GM23338 (cell line): Measurements from ENCODE around the gene ZNF444. TPM values are rescaled to one million over a fixed set of nuclear protein-coding genes. Genes with fewer than 3 reads are reported as not detected.

Experiments used
- ATAC-seq: fragments of 200-7000 bp; cut with Tn5 transposase; 3 replicates; pipeline ENCODE4 v1.9.1; 2020
- DNase-seq: peaks from one replicate; pipeline ENCODE4 v3.0.0-alpha.2; 2015; ENCODE audit warnings: low spot score
- H2AFZ ChIP-seq: fragments of 200-600 bp; sonication (generic); 2 replicates; pipeline ENCODE4 v1.8.0; 2016; ENCODE audit warnings: antibody characterized with exemption, mild to moderate bottlenecking, moderate library complexity
- H3F3A ChIP-seq: fragments of 200-600 bp; sonication (generic); replicated peaks from 2 replicates; pipeline ENCODE4 v1.8.0; 2017; ENCODE audit warnings: antibody characterized with exemption, mixed run types, low read depth
- H3K27ac ChIP-seq: fragments of 200-600 bp; sonication (generic); 2 replicates; pipeline ENCODE4 v1.6.1; 2016; ENCODE audit warnings: low read depth
- H3K27me3 ChIP-seq: fragments of 200-600 bp; sonication (generic); 2 replicates; pipeline ENCODE4 v1.8.0; 2016; ENCODE audit warnings: mild to moderate bottlenecking, mixed run types, moderate library complexity; ENCODE audit not compliant: insufficient read depth
- H3K36me3 ChIP-seq: fragments of 200-600 bp; sonication (generic); 2 replicates; pipeline ENCODE4 v1.8.0; 2016; ENCODE audit warnings: mild to moderate bottlenecking; ENCODE audit not compliant: insufficient read depth
- H3K4me1 ChIP-seq: fragments of 200-600 bp; sonication (generic); 2 replicates; pipeline ENCODE4 v1.8.0; 2016; ENCODE audit warnings: mild to moderate bottlenecking, moderate library complexity; ENCODE audit not compliant: insufficient read depth
- H3K4me2 ChIP-seq: fragments of 200-600 bp; sonication (generic); 2 replicates; pipeline ENCODE4 v1.7.1; 2017; ENCODE audit warnings: mixed run types
- H3K4me3 ChIP-seq: fragments of 200-600 bp; sonication (generic); 2 replicates; pipeline ENCODE4 v1.6.1; 2016; ENCODE audit warnings: mixed run types
- H3K79me2 ChIP-seq: fragments of 200-600 bp; sonication (generic); replicated peaks from 2 replicates; pipeline ENCODE4 v1.8.0; 2017; ENCODE audit warnings: mild to moderate bottlenecking; ENCODE audit not compliant: insufficient read depth
- H3K9me2 ChIP-seq: fragments of 200-600 bp; sonication (generic); 2 replicates; pipeline ENCODE4 v1.8.0; 2017; ENCODE audit not compliant: insufficient read depth
- H4K20me1 ChIP-seq: fragments of 200-600 bp; sonication (generic); replicated peaks from 2 replicates; pipeline ENCODE4 v1.8.0; 2017; ENCODE audit warnings: mild to moderate bottlenecking; ENCODE audit not compliant: insufficient read depth
- H3K27ac Mint-ChIP-seq: 2 replicates; pipeline ENCODE4 v1.8.0; 2020; ENCODE audit warnings: inconsistent platforms, mild to moderate bottlenecking, moderate library complexity, mixed read lengths
- H3K27me3 Mint-ChIP-seq: 3 replicates; pipeline ENCODE4 v1.8.0; 2022; ENCODE audit warnings: low read depth, mild to moderate bottlenecking, moderate library complexity, mixed read lengths, inconsistent platforms; ENCODE audit not compliant: insufficient read depth, poor library complexity
- H3K36me3 Mint-ChIP-seq: 3 replicates; pipeline ENCODE4 v1.8.0; 2021; ENCODE audit warnings: low read depth, mild to moderate bottlenecking, inconsistent platforms, moderate library complexity, mixed read lengths
- H3K4me1 Mint-ChIP-seq: 3 replicates; pipeline ENCODE4 v1.8.0; 2020; ENCODE audit warnings: mild to moderate bottlenecking, inconsistent platforms, mixed read lengths
- H3K4me3 Mint-ChIP-seq: 3 replicates; pipeline ENCODE4 v1.8.0; 2021; ENCODE audit warnings: moderate library complexity, mild to moderate bottlenecking, inconsistent platforms, mixed read lengths
- H3K9me3 Mint-ChIP-seq: 3 replicates; pipeline ENCODE4 v1.8.0; 2020; ENCODE audit warnings: moderate library complexity, mild to moderate bottlenecking, inconsistent platforms, mixed read lengths
- REST ChIP-seq: IDR thresholded peaks from one replicate; pipeline ENCODE4 v1.6.1; 2018; ENCODE audit warnings: antibody characterized with exemption; ENCODE audit not compliant: unreplicated experiment
- STAT1 ChIP-seq: IDR thresholded peaks from one replicate; pipeline ENCODE4 v1.6.1; 2016; ENCODE audit warnings: antibody characterized with exemption; ENCODE audit not compliant: unreplicated experiment
- ZNF462 ChIP-seq: fragments of 250-450 bp; sonication (Bioruptor Pico); IDR thresholded peaks from 2 replicates; pipeline ENCODE4 v1.5.0; 2020; ENCODE audit warnings: mild to moderate bottlenecking, moderate library complexity
- polyA plus RNA-seq: library from polyadenylated mRNA; unstranded; fragments of >200 nt; fragmentation: Nextera tagmentation; extraction: Ambion mirVana; gene quantifications from 2 replicates; pipeline ENCODE4 v1.2.1, GENCODE V29; 2016
- total RNA-seq: library from RNA; depleted of rRNA; stranded (reverse); fragments of >200 nt; shearing (Covaris generic); gene quantifications from 2 replicates; pipeline ENCODE4 v1.2.3, GENCODE V29; 2014

ZNF444 gene
- total and polyA plus RNA-seq, 2 experiments from 2014 or later = 25.1 to 58.5 TPM

DNA sequence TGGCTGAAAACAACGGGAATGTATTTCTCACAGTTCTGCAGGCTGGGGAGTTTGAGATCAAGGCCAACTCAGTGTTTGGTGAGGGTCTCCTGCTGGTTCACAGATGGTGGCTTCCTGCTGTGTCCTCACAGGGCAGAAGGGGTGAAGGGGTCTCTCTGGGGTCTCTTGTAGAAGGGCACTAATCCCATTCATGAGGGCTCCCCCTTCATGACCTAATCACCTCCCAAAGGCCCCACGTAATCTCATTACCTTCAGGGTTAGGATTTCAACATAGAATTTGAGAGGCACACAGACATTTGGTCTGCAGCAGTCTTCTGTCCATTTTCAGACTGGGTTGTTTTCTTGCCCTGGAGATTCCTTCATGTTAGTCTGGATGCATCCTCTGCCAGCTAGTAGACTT, 11.6 kb downstream of the ZNF444 start:
- Histone ChIP-seq H3K4me2 (peak overlapping the region; percentile 24; the same call in 1 of the 2 replicates), H3K36me3 (no peaks in the 10 kb centered on the region), H2AFZ (no peak overlapping the region), H3K79me2 (peaks cover 14% of the 10 kb centered on the region), H3K4me1 (peaks cover 16% of the 10 kb centered on the region), H4K20me1 (0 out of 2 replicates have a peak, but pooled peaks cover 6% of the 10 kb centered on the region), H3F3A (peaks cover 15% of the 10 kb centered on the region), H3K27ac (peak overlapping the region; percentile 87), H3K4me3 (no peak overlapping the region), H3K27me3 (no peaks in the 10 kb centered on the region), H3K9me2 (0 out of 2 replicates have a peak, but pooled peaks cover 4% of the 10 kb centered on the region)
- TF ChIP-seq ZNF462 (CRISPR knock-in tag) (no peak), STAT1 (no peak)
- no peak for ATAC-seq
- Mint-ChIP-seq H3K27ac (peak overlapping the region; percentile 84), H3K4me1 (peaks cover 18% of the 10 kb centered on the region), H3K9me3 (peaks cover 5% of the 10 kb centered on the region; the same call in 2 of the 3 replicates), H3K4me3 (no peak overlapping the region; the same call in 2 of the 3 replicates), H3K36me3 (peaks cover 48% of the 10 kb centered on the region), H3K27me3 (peaks cover 5% of the 10 kb centered on the region)
- DNase-seq = no peak

- H3K4me3 Mint-ChIP-seq = peak overlapping the region; percentile 23; the same call in 1 of the 3 replicates
- DNase-seq (peak; percentile 90), ATAC-seq (peak; percentile 92)
- peak overlapping the region; percentile 87 for H3K27ac ChIP-seq
- H3K36me3 Mint-ChIP-seq = peaks cover 39% of the 10 kb centered on the region
- 0 out of 2 replicates have a peak, but pooled peaks cover 6% of the 10 kb centered on the region for H4K20me1 ChIP-seq
- peaks cover 5% of the 10 kb centered on the region for H3K27me3 Mint-ChIP-seq
- H3K36me3 ChIP-seq = no peaks in the 10 kb centered on the region
- H3K4me2 ChIP-seq = peak overlapping the region; percentile 24
- H3K9me2 ChIP-seq = 0 out of 2 replicates have a peak, but pooled peaks cover 4% of the 10 kb centered on the region
- peaks cover 15% of the 10 kb centered on the region for H3F3A ChIP-seq
- H3K4me1 Mint-ChIP-seq = peaks cover 18% of the 10 kb centered on the region
- H3K79me2 ChIP-seq = peaks cover 14% of the 10 kb centered on the region
- H3K4me1 ChIP-seq = peaks cover 16% of the 10 kb centered on the region
- H3K4me3 ChIP-seq = peak overlapping the region; percentile 23
- peak overlapping the region; percentile 84 for H3K27ac Mint-ChIP-seq
- no peaks in the 10 kb centered on the region for H3K27me3 ChIP-seq
- no peak overlapping the region for H2AFZ ChIP-seq
- H3K9me3 Mint-ChIP-seq = peaks cover 5% of the 10 kb centered on the region; the same call in 2 of the 3 replicates
- no peak for TF ChIP-seq REST
These were observed 12.4 kb downstream of the ZNF444 start for GRCh38 chr19:56153507-56153906.
